Measurements from ENCODE around the gene OLFM3. TPM values are rescaled to one million over a fixed set of nuclear protein-coding genes. Genes with fewer than 3 reads are reported as not detected.

The OLFM3 gene
- total RNA-seq, 1 experiment from 2014 or later, result not detected

GRCh38 chr1:101975371-101975770, 21.4 kb downstream of the OLFM3 start:
- H3K79me2 ChIP-seq (ENCODE audit: insufficient read depth, low read length), result no peaks in the 10 kb centered on the region
- no peak for TF ChIP-seq REST (IDR thresholded peaks at IDR 0.05; ENCODE audit: low read depth)
- TF ChIP-seq ZNF274 (IDR thresholded peaks at IDR 0.05; ENCODE audit: low read depth, low read length), result no peak
- no peak for TF ChIP-seq EZH2 (IDR thresholded peaks at IDR 0.05)
- TF ChIP-seq EZH2phosphoT487 (IDR thresholded peaks at IDR 0.05; ENCODE audit: borderline replicate concordance), result no peak
- TF ChIP-seq POLR2A (IDR thresholded peaks at IDR 0.05; ENCODE audit: borderline replicate concordance, extremely low read depth, insufficient read depth, insufficient read length), result no peak
- no peak for TF ChIP-seq YY1 (IDR thresholded peaks at IDR 0.05; ENCODE audit: extremely low read depth, insufficient replicate concordance, low read depth, low read length)
- TF ChIP-seq CEBPB (IDR thresholded peaks at IDR 0.05; ENCODE audit: low read depth), result no peak
- no peak for TF ChIP-seq ATF3 (IDR thresholded peaks at IDR 0.05)
- TF ChIP-seq EGR1 (IDR thresholded peaks at IDR 0.05; ENCODE audit: low read depth), result no peak
- no peak for TF ChIP-seq POLR2AphosphoS5 (IDR thresholded peaks at IDR 0.05; ENCODE audit: low read depth, low read length)
- TF ChIP-seq TCF7L2 (IDR thresholded peaks at IDR 0.05; ENCODE audit: borderline replicate concordance, extremely low read depth, insufficient read depth, insufficient read length), result no peak
- TF ChIP-seq SIN3A (IDR thresholded peaks at IDR 0.05; ENCODE audit: low read depth), result no peak
- H3K4me1 ChIP-seq (ENCODE audit: control insufficient read depth in 1 of 2, insufficient read depth in 2 of 2, low read length in 2 of 2), result no peaks in the 10 kb centered on the region
- DNase-seq (ENCODE audit: low read depth, low spot score), result no peak
- no peaks in the 10 kb centered on the region for H3K9me2 ChIP-seq (ENCODE audit: insufficient read depth)
- no peak overlapping the region for H3K4me3 ChIP-seq (replicated peaks in 1 of 2; ENCODE audit: low read depth in 1 of 2, low read length in 2 of 2)
- ChIA-PET POLR2A (no interaction called here), CTCF (no interaction called here), RAD21 (ENCODE audit: low non-redundant PET in 1 of 2, low total read pairs in 2 of 2, uncharacterized antibody in 2 of 2, unreplicated experiment in 2 of 2) (no interaction called here)
- no peak for ATAC-seq
- no TSS peak for BruUV-seq (replicated peaks)
- intact Hi-C loops (cut with micrococcal nuclease), result no loop called here
- no peaks in the 10 kb centered on the region for H3K36me3 ChIP-seq (ENCODE audit: control insufficient read depth in 1 of 2, insufficient read depth in 2 of 2, low read length in 2 of 2)
- no peaks in the 10 kb centered on the region; a peak in 1 of 4 replicates for H3K9me3 ChIP-seq (ENCODE audit: control insufficient read depth in 1 of 2, insufficient read depth in 1 of 2, low read depth in 1 of 2, low read length in 2 of 2)
- no peaks in the 10 kb centered on the region for H4K20me1 ChIP-seq (ENCODE audit: insufficient read depth)
- H3K9ac ChIP-seq (ENCODE audit: low read length), result no peak overlapping the region
- no peak overlapping the region for H2AFZ ChIP-seq (ENCODE audit: low read depth, low read length, poor library complexity, severe bottlenecking)
- no peaks in the 10 kb centered on the region for H3K27me3 ChIP-seq (ENCODE audit: insufficient read depth, low read length)
- no peak overlapping the region for H3K4me2 ChIP-seq (ENCODE audit: low read length)
- H3K27ac ChIP-seq (ENCODE audit: low read depth, low read length), result no peak overlapping the region
